ENCODE results near the gene PUSL1. TPM values are rescaled to one million over a fixed set of nuclear protein-coding genes. Genes with fewer than 3 reads are reported as not detected.

PUSL1 gene
- total and polyA plus RNA-seq, 2 of the 13 experiments (the other 11 are each of a cell fraction or from before 2014, with no cell fraction given), result 8.3 to 22.2 TPM

- TF ChIP-seq POLR2G (IDR thresholded peaks at IDR 0.05; ENCODE audit: low read depth, low read length), result peak; percentile 59; the same call in 1 of the 2 replicates
- 0 out of 2 replicates have a peak, but pooled peaks have one; percentile 6 for TF ChIP-seq ZBTB38 (CRISPR knock-in tag; IDR thresholded peaks at IDR 0.05)
- peak; percentile 24; the same call in 1 of the 2 replicates for TF ChIP-seq HNF4G (IDR thresholded peaks at IDR 0.05; ENCODE audit: borderline replicate concordance, low read depth, low read length)
- TF ChIP-seq HNF4G (CRISPR knock-in tag; IDR thresholded peaks at IDR 0.05; ENCODE audit: borderline replicate concordance, low read depth), result no peak; the same call in 1 of the 2 replicates
- peak; percentile 23; the same call in 1 of the 2 replicates for TF ChIP-seq SP5 (CRISPR knock-in tag; IDR thresholded peaks at IDR 0.05; ENCODE audit: borderline replicate concordance, low read depth)
- TF ChIP-seq TCF7L2 (IDR thresholded peaks at IDR 0.05; ENCODE audit: low read depth, low read length), result no peak
- TF ChIP-seq ZNF230 (CRISPR knock-in tag; IDR thresholded peaks at IDR 0.05), result no peak
- 0 out of 2 replicates have a peak, but pooled peaks have one; percentile 22 for TF ChIP-seq CBFB (CRISPR knock-in tag; IDR thresholded peaks at IDR 0.05)
- TF ChIP-seq SALL1 (CRISPR knock-in tag; IDR thresholded peaks at IDR 0.05), result peak; percentile 53
- peak; percentile 57 for TF ChIP-seq HNRNPLL (IDR thresholded peaks at IDR 0.05; ENCODE audit: low read depth, low read length, poor library complexity, severe bottlenecking)
- TF ChIP-seq ATF2 (CRISPR knock-in tag; IDR thresholded peaks at IDR 0.05), result peak; percentile 40; the same call in 1 of the 2 replicates
- TF ChIP-seq XBP1 (CRISPR knock-in tag; IDR thresholded peaks at IDR 0.05), result no peak
- TF ChIP-seq ONECUT2 (CRISPR knock-in tag; IDR thresholded peaks at IDR 0.05), result no peak
- no peak for TF ChIP-seq ZNF567 (CRISPR knock-in tag; IDR thresholded peaks at IDR 0.05; ENCODE audit: borderline replicate concordance)
- no peak for TF ChIP-seq SNRNP70 (IDR thresholded peaks at IDR 0.05; ENCODE audit: low read depth, low read length)
- TF ChIP-seq ZBTB7B (CRISPR knock-in tag; IDR thresholded peaks at IDR 0.05), result peak; percentile 45; the same call in 1 of the 2 replicates
- no peak for TF ChIP-seq ZNF670 (CRISPR knock-in tag; IDR thresholded peaks at IDR 0.05; ENCODE audit: borderline replicate concordance)
- TF ChIP-seq HOXA3 (CRISPR knock-in tag; IDR thresholded peaks at IDR 0.05), result peak; percentile 85
- TF ChIP-seq ZNF749 (CRISPR knock-in tag; IDR thresholded peaks at IDR 0.05; ENCODE audit: borderline replicate concordance), result peak; percentile 60; the same call in 1 of the 2 replicates
- TF ChIP-seq, protein P1, sequence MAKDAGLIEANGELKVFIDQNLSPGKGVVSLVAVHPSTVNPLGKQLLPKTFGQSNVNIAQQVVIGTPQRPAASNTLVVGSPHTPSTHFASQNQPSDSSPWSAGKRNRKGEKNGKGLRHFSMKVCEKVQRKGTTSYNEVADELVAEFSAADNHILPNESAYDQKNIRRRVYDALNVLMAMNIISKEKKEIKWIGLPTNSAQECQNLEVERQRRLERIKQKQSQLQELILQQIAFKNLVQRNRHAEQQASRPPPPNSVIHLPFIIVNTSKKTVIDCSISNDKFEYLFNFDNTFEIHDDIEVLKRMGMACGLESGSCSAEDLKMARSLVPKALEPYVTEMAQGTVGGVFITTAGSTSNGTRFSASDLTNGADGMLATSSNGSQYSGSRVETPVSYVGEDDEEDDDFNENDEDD (CRISPR knock-in tag; IDR thresholded peaks at IDR 0.05; ENCODE audit: borderline replicate concordance), result peak; percentile 62; the same call in 1 of the 2 replicates
- 0 out of 2 replicates have a peak, but pooled peaks have one; percentile 41 for TF ChIP-seq YEATS2 (CRISPR knock-in tag; IDR thresholded peaks at IDR 0.05; ENCODE audit: borderline replicate concordance)
- TF ChIP-seq, protein P2, sequence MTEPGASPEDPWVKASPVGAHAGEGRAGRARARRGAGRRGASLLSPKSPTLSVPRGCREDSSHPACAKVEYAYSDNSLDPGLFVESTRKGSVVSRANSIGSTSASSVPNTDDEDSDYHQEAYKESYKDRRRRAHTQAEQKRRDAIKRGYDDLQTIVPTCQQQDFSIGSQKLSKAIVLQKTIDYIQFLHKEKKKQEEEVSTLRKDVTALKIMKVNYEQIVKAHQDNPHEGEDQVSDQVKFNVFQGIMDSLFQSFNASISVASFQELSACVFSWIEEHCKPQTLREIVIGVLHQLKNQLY (CRISPR knock-in tag; IDR thresholded peaks at IDR 0.05), result no peak
- peak; percentile 72; the same call in 1 of the 2 replicates for TF ChIP-seq FOXC1 (CRISPR knock-in tag; IDR thresholded peaks at IDR 0.05; ENCODE audit: borderline replicate concordance)
- TF ChIP-seq, protein P3, sequence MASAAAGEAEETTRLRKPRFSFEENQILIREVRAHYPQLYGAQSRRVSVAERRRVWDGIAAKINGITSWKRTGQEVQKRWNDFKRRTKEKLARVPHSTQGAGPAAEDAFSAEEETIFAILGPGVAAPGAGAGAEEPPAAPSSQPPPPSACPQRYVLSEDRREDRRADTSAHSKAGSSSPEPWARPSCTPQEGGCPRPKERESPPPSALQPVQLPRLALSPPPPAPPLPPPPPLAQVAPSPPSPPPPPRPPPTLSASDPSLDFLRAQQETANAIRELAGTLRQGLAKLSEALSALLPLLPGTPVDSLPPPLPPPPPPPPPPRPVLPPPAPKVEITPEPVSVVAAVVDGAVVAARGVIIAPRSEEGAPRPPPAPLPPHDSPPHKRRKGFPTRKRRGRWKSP (CRISPR knock-in tag; IDR thresholded peaks at IDR 0.05), result peak; percentile 73
- no peak for TF ChIP-seq ZNF570 (CRISPR knock-in tag; IDR thresholded peaks at IDR 0.05; ENCODE audit: borderline replicate concordance)
- peak; percentile 44; the same call in 1 of the 2 replicates for TF ChIP-seq IRF2 (CRISPR knock-in tag; IDR thresholded peaks at IDR 0.05)
- no peak for TF ChIP-seq FLYWCH1 (CRISPR knock-in tag; IDR thresholded peaks at IDR 0.05)
These were observed at the start of gene PUSL1, which contains the start of gene ACAP3 (continued) for GRCh38 chr1:1307923-1308755.

Data from HepG2 (cell line).